ENCODE measurements around the gene RFT1.

DNA sequence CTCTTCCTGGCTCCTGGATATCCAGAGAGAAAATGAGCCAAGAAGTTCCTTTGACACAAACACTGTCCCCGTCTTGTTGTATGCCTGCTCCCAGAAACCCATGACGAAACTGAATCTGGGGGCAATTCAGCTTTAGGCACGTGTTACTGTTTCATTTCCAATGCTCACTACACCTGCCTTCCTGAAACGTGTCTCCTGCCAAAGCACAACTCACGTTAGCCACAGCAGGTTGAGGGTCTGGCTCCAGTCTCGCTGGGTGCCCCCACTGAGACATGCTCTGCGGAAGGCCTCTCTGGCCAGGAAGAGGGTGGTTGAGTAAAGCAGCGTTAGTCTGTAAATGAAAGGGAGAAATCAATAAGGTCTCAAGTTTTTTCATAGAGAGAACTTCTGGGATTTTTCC is 6.7 kb downstream of the RFT1 start:
- TF ChIP-seq, protein P1, sequence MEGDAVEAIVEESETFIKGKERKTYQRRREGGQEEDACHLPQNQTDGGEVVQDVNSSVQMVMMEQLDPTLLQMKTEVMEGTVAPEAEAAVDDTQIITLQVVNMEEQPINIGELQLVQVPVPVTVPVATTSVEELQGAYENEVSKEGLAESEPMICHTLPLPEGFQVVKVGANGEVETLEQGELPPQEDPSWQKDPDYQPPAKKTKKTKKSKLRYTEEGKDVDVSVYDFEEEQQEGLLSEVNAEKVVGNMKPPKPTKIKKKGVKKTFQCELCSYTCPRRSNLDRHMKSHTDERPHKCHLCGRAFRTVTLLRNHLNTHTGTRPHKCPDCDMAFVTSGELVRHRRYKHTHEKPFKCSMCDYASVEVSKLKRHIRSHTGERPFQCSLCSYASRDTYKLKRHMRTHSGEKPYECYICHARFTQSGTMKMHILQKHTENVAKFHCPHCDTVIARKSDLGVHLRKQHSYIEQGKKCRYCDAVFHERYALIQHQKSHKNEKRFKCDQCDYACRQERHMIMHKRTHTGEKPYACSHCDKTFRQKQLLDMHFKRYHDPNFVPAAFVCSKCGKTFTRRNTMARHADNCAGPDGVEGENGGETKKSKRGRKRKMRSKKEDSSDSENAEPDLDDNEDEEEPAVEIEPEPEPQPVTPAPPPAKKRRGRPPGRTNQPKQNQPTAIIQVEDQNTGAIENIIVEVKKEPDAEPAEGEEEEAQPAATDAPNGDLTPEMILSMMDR (IDR thresholded peaks at IDR 0.05; ENCODE audit: low read depth, low read length), result no peak
- no peak for TF ChIP-seq POLR2A (IDR thresholded peaks at IDR 0.05; ENCODE audit: extremely low read depth, insufficient read length)
- TF ChIP-seq, protein P2, sequence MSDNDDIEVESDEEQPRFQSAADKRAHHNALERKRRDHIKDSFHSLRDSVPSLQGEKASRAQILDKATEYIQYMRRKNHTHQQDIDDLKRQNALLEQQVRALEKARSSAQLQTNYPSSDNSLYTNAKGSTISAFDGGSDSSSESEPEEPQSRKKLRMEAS (IDR thresholded peaks at IDR 0.05; ENCODE audit: low read depth, low read length), result peak; percentile 38; the same call in 1 of the 2 replicates
